Measurements from ENCODE around the gene FAM200B.

DNA sequence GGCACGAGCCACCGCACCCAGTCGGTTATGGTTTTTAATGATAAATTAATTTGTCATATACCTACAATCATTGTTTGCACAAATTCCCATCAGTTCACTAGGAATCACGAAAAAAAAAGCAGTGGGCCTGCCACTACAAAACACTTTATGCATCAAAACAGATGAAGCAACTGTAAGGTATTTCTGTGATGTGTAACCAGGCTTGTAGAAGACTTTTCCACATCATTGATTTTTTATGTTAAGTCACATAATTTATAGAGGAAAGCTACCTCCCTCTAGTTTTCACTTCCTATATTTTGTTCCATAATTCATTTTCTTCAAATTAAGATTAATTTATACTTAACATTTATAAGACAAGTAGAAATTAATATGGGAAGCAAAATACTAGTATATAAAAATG is 6.7 kb upstream of the FAM200B start:
- TF ChIP-seq, protein P1, sequence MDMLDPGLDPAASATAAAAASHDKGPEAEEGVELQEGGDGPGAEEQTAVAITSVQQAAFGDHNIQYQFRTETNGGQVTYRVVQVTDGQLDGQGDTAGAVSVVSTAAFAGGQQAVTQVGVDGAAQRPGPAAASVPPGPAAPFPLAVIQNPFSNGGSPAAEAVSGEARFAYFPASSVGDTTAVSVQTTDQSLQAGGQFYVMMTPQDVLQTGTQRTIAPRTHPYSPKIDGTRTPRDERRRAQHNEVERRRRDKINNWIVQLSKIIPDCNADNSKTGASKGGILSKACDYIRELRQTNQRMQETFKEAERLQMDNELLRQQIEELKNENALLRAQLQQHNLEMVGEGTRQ (IDR thresholded peaks at IDR 0.05; ENCODE audit: borderline replicate concordance, low read depth, low read length): no peak
- TF ChIP-seq, protein P2, sequence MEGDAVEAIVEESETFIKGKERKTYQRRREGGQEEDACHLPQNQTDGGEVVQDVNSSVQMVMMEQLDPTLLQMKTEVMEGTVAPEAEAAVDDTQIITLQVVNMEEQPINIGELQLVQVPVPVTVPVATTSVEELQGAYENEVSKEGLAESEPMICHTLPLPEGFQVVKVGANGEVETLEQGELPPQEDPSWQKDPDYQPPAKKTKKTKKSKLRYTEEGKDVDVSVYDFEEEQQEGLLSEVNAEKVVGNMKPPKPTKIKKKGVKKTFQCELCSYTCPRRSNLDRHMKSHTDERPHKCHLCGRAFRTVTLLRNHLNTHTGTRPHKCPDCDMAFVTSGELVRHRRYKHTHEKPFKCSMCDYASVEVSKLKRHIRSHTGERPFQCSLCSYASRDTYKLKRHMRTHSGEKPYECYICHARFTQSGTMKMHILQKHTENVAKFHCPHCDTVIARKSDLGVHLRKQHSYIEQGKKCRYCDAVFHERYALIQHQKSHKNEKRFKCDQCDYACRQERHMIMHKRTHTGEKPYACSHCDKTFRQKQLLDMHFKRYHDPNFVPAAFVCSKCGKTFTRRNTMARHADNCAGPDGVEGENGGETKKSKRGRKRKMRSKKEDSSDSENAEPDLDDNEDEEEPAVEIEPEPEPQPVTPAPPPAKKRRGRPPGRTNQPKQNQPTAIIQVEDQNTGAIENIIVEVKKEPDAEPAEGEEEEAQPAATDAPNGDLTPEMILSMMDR (IDR thresholded peaks at IDR 0.05): no peak
- TF ChIP-seq, protein P3, sequence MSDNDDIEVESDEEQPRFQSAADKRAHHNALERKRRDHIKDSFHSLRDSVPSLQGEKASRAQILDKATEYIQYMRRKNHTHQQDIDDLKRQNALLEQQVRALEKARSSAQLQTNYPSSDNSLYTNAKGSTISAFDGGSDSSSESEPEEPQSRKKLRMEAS (IDR thresholded peaks at IDR 0.05; ENCODE audit: low read depth): no peak
